ENCODE results near the gene EXOSC9.

The EXOSC9 gene

GRCh38 chr4:121765971-121766538 is 35.1 kb upstream of the EXOSC9 start:
- H3K27ac ChIP-seq = no peak overlapping the region
- no peak for TF ChIP-seq CTCF (IDR thresholded peaks at IDR 0.05)
- no peak for TF ChIP-seq ZFX (IDR thresholded peaks at IDR 0.05; ENCODE audit: borderline replicate concordance)

GRCh38 chr4:121767166-121767565 is 34.0 kb upstream of the EXOSC9 start:
- H3K27ac ChIP-seq = no peak overlapping the region
- TF ChIP-seq ZFX (IDR thresholded peaks at IDR 0.05; ENCODE audit: borderline replicate concordance) = no peak
- TF ChIP-seq CTCF (IDR thresholded peaks at IDR 0.05) = no peak

GRCh38 chr4:121769341-121769740 is 31.8 kb upstream of the EXOSC9 start:
- no peak overlapping the region for H3K27ac ChIP-seq
- TF ChIP-seq CTCF (IDR thresholded peaks at IDR 0.05) = no peak
- no peak for TF ChIP-seq ZFX (IDR thresholded peaks at IDR 0.05; ENCODE audit: borderline replicate concordance)

GRCh38 chr4:121771869-121772268 is 29.3 kb upstream of the EXOSC9 start:
- TF ChIP-seq CTCF (IDR thresholded peaks at IDR 0.05) (no peak), ZFX (IDR thresholded peaks at IDR 0.05; ENCODE audit: borderline replicate concordance) (no peak)
- H3K27ac ChIP-seq = no peak overlapping the region

- TF ChIP-seq ZFX (IDR thresholded peaks at IDR 0.05; ENCODE audit: borderline replicate concordance) (no peak), CTCF (IDR thresholded peaks at IDR 0.05) (no peak)
- no peak overlapping the region for H3K27ac ChIP-seq
These were observed 27.2 kb upstream of the EXOSC9 start for GRCh38 chr4:121773883-121774282.

GRCh38 chr4:121776610-121777401 is 24.3 kb upstream of the EXOSC9 start:
- TF ChIP-seq CTCF (IDR thresholded peaks at IDR 0.05) = no peak
- no peak overlapping the region for H3K27ac ChIP-seq

GRCh38 chr4:121777625-121778024 is 23.5 kb upstream of the EXOSC9 start:
- no peak overlapping the region for H3K27ac ChIP-seq
- TF ChIP-seq CTCF (IDR thresholded peaks at IDR 0.05) = no peak
- TF ChIP-seq ZFX (IDR thresholded peaks at IDR 0.05; ENCODE audit: borderline replicate concordance) = no peak

Measured in 22Rv1 (cell line).